Upper lobe of left lung (tissue), 4 donors: Measurements from ENCODE around the gene MOCS1.

ENCODE experiments used
- CTCF ChIP-seq, 6 experiments: fragments of 450-650 bp in 4 of 6; fragments of 200-600 bp in 2 of 6; sonication (generic) in 2 of 6; IDR thresholded peaks; one replicate each; pipeline ENCODE4 v1.5.1; 2016 to 2019; ENCODE audit warnings: antibody characterized with exemption in 6 of 6
- EP300 ChIP-seq, 4 donors: sonication (generic); formaldehyde crosslinking; IDR thresholded peaks; one replicate each; pipeline ENCODE4 v1.5.1; 2017; ENCODE audit warnings: antibody characterized with exemption in 4 of 4, control low read depth in 2 of 4

- TF ChIP-seq CTCF (IDR thresholded peaks at IDR 0.05): no peak
- TF ChIP-seq EP300 (IDR thresholded peaks at IDR 0.05): no peak
Observed at GRCh38 chr6:39941138-39941537, 6.9 kb upstream of the MOCS1 start.
